Colonic mucosa (tissue), 4 donors: ENCODE measurements around the gene PHLDB2. TPM values are rescaled to one million over a fixed set of nuclear protein-coding genes. Genes with fewer than 3 reads are reported as not detected.

Experiments used
- DNase-seq: peaks from one replicate; pipeline ENCODE4 v3.0.0-alpha.2; 2020
- H3K27ac ChIP-seq: fragments of 200-600 bp; one replicate; pipeline ENCODE4 v1.8.0; 2021
- H3K27me3 ChIP-seq: fragments of 200-600 bp; one replicate; pipeline ENCODE4 v1.8.0; 2021
- H3K36me3 ChIP-seq: fragments of 200-600 bp; one replicate; pipeline ENCODE4 v1.8.0; 2021
- H3K4me1 ChIP-seq: fragments of 200-600 bp; one replicate; pipeline ENCODE4 v1.8.0; 2021; ENCODE audit warnings: mild to moderate bottlenecking
- H3K4me3 ChIP-seq: fragments of 200-600 bp; one replicate; pipeline ENCODE4 v1.8.0; 2021
- H3K9ac ChIP-seq, 2 donors: one replicate each; pipeline ENCODE4 v1.7.0; 2013; ENCODE audit warnings: control low read depth in 2 of 2, low read depth in 2 of 2, low read length in 2 of 2
- H3K9me3 ChIP-seq: fragments of 200-600 bp; one replicate; pipeline ENCODE4 v1.8.0; 2021
- intact Hi-C: fragments of 100-400 bp; cut with DNase I; formaldehyde crosslinking; loops from one replicate; pipeline ENCODE4 v1.14.1; 2022
- total RNA-seq, 2 donors: library from RNA; stranded (reverse); fragmentation: NEBNext Ultra II Directional in 1 of 2; extraction: Animal tissue kit (Norgen Biotek cat#: 25700) in 1 of 2; gene quantifications; one replicate each; pipeline ENCODE4 v1.2.1, GENCODE V29; 2021
- TF ChIP-seq, protein P1 (sequence below): fragments of 200-600 bp; IDR thresholded peaks from one replicate; pipeline ENCODE4 v1.8.0; 2022; ENCODE audit warnings: antibody characterized with exemption, mild to moderate bottlenecking
- donor health status: healthy.
- donor health status: DM: no; HTN: no; CAD: no.
- donor health status: DM: no; HTN: no; CAD: no.

The PHLDB2 gene
- total RNA-seq, 2 donors from 2014 or later, result 3.1 to 33.4 TPM

DNA sequence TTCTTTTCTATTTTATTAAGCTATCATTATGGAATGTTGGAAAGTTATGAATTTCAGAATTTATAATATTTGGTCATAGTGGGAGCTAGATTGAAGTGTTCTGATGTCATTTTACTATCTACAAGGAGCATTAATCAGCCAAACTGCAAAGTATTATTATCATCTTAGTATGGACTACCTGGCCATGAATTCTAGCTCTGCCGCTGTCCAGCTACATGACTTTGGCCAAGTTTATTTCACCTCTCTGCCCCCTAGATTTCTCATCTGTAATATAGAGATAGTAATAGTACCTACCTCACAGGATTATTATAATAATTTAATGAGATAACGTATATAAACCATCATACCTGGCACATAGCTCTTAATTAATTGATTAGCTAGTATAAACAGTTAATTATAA is 92.0 kb downstream of the PHLDB2 start:
- H3K36me3 ChIP-seq, result no peaks in the 10 kb centered on the region
- intact Hi-C loops, result no loop called here
- no peaks in the 10 kb centered on the region for H3K4me1 ChIP-seq
- H3K27me3 ChIP-seq, result no peaks in the 10 kb centered on the region
- H3K9ac ChIP-seq, result no peak overlapping the region
- H3K4me3 ChIP-seq, result no peak overlapping the region
- no peak overlapping the region for H3K27ac ChIP-seq
- TF ChIP-seq, protein P1, sequence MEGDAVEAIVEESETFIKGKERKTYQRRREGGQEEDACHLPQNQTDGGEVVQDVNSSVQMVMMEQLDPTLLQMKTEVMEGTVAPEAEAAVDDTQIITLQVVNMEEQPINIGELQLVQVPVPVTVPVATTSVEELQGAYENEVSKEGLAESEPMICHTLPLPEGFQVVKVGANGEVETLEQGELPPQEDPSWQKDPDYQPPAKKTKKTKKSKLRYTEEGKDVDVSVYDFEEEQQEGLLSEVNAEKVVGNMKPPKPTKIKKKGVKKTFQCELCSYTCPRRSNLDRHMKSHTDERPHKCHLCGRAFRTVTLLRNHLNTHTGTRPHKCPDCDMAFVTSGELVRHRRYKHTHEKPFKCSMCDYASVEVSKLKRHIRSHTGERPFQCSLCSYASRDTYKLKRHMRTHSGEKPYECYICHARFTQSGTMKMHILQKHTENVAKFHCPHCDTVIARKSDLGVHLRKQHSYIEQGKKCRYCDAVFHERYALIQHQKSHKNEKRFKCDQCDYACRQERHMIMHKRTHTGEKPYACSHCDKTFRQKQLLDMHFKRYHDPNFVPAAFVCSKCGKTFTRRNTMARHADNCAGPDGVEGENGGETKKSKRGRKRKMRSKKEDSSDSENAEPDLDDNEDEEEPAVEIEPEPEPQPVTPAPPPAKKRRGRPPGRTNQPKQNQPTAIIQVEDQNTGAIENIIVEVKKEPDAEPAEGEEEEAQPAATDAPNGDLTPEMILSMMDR, result no peak
- no peak for DNase-seq
- no peaks in the 10 kb centered on the region for H3K9me3 ChIP-seq

DNA sequence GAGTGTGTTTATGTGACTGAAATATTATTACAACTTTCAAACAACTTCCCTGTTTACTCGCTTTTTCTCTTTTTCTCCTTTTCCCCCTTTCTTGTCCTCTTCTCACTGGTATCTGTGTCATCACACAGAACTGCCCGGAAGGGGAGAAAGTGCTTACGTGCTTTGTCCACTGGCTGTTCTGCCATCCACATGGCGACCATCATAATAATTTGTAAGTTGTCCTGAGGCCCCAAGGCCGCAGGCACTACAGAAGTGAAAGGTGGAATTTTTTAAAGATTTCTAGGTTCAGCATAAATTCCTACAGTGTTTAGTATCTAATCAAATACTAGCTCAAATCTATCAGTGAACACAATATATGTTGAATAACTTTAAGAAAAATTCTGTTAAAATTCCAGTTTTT is 93.0 kb downstream of the PHLDB2 start:
- H3K36me3 ChIP-seq, result no peaks in the 10 kb centered on the region
- no peak for DNase-seq
- TF ChIP-seq, protein P1, result no peak
- no peaks in the 10 kb centered on the region for H3K4me1 ChIP-seq
- H3K4me3 ChIP-seq, result no peak overlapping the region
- H3K9ac ChIP-seq, result no peak overlapping the region
- no peak overlapping the region for H3K27ac ChIP-seq
- no peaks in the 10 kb centered on the region for H3K27me3 ChIP-seq
- intact Hi-C loops, result no loop called here
- H3K9me3 ChIP-seq, result no peaks in the 10 kb centered on the region

DNA sequence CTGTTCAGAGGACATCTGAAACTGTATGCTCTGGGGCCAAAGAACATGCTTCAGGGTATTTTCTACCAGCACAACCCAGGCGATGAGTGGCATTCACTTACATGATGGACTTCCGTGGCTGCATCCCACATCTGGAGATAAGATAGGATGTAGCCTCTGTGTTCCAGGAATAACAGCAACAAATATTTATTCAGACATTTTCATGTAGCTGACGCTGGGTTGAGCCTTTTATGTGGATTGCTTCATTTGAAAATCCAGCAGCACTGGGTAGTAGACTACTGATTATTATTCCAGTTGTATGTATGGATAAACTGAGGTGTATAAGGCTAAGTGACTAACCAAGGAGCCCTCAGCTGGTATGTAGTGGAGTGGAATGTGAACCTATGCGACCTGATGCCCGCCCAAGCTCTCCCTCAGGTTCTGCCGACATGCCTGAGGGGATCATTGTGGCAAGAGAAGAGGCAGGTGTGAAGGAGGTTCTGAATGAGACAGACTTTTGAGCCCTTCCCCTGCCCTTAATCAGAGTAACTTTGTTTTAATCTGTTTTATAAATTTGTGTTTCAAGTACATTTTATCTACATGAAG is 93.9 kb downstream of the PHLDB2 start:
- Histone ChIP-seq H3K4me3 (no peak overlapping the region), H3K36me3 (no peaks in the 10 kb centered on the region), H3K4me1 (no peaks in the 10 kb centered on the region), H3K9ac (no peak overlapping the region), H3K9me3 (no peaks in the 10 kb centered on the region), H3K27me3 (no peaks in the 10 kb centered on the region), H3K27ac (no peak overlapping the region)
- TF ChIP-seq, protein P1, result no peak
- intact Hi-C loops, result no loop called here
- DNase-seq, result no peak

DNA sequence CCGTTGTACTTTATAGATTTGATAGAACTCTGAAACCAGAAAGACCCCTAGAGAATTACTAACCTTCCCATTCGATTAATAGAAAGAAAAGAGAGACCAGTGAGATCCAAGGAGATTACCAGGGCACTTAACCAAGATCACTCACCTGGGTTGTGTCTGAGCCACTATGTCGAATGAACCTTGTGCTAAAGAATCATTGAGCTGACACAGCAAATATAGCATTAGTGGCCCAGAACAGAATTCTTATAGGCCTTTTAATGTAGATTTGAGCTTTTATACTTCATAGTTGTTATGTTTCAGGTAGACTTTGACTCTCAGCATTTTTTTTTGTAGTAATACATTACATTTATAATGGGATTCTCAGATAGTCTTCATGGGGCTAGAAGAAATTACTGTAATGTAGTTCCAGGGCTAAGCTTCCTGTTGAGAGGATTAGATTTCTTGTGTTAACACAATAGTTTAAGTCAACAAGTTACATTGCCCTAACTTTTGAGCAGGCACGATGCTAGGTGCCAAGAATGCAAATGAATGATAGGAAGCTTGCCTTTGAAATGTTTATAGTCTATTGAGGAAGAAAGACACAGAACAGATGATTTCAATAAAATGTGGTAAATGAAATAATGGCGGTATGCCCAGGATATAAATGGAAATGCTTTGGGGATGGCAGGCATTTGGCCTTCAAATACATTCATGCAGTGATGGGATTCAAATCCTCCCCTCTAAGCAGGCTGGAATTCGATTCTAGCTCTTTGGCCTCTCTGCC is 95.3 kb downstream of the PHLDB2 start:
- H3K4me3 ChIP-seq, result no peak overlapping the region
- no peak overlapping the region for H3K27ac ChIP-seq
- intact Hi-C loops, result no loop called here
- no peaks in the 10 kb centered on the region for H3K36me3 ChIP-seq
- no peaks in the 10 kb centered on the region for H3K27me3 ChIP-seq
- no peak overlapping the region for H3K9ac ChIP-seq
- no peaks in the 10 kb centered on the region for H3K4me1 ChIP-seq
- TF ChIP-seq, protein P1, result no peak
- no peak for DNase-seq
- no peaks in the 10 kb centered on the region for H3K9me3 ChIP-seq

DNA sequence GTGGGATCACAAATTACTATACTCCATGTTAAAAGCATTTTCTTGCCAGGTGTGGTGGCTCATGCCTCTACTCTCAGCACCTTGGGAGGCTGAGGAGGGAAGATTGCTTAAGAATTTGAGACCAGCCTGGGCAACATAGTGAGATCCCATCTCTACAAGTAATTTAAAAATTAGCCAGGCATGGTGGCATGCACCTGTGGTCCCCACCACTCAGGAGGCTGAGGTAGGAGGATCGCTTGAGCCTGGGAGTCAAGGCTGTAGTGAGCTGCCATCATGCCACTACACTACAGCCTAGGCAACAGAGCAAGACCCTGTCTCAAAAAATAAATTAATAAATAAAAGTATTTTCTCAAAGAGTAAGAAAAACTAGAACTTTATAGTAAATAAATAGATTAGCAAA is 96.8 kb downstream of the PHLDB2 start:
- Histone ChIP-seq H3K4me3 (no peak overlapping the region), H3K9ac (no peak overlapping the region), H3K27me3 (no peaks in the 10 kb centered on the region), H3K36me3 (no peaks in the 10 kb centered on the region), H3K27ac (no peak overlapping the region), H3K4me1 (no peaks in the 10 kb centered on the region), H3K9me3 (no peaks in the 10 kb centered on the region)
- intact Hi-C loops, result no loop called here
- no peak for DNase-seq
- TF ChIP-seq, protein P1, result no peak
